Measurements from ENCODE around the gene GPR137.
A peak's percentile ranks its signal among the peaks of the same experiment; 100 is the strongest.

GPR137 gene

DNA sequence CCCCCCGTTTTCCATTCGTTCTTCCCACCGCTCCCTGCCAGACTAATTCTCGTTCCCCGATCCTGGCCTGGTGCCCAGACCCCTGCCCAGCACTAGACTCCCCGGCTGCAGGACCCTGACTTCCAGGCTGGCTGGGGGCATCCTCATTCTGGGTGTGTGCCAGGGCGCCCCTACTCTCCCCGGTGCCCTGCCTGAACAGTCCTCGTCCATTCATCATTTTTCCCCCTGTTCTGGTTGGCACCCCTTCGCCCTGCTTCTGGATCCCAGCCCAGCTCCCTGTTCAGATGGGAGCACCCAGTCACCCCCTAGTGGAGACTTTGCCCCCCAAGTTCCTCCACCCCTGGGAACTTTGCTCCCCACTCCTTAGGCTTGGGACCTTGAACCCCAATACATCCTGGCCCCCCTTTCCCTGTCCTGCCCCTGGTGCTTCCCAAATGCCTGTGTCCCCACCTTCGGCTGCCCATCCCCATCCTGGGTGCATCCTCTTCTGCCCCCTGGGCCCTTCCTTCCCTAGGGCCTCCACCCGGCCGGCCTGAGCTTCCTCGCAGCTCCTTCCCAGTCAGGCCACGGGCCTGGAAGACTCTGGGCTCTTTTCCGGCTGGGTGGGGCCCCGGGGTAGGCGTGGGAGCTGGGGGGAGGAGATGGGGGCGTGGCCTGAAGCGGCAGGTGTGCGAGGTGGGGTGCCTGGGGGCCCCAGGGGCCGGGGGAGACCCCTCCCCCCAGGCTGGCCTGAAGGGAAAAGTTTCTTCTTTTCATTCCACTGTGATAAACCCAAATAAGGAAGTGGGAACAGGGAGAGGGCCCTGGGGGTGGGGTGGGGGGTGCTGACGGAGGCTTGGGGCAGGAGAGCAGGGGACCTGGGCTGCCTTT is 33.4 kb upstream of the GPR137 start (continued):
- no peak for TF ChIP-seq ZNF561 (tag by site-specific recombination; IDR thresholded peaks at IDR 0.05; ENCODE audit: borderline replicate concordance)
- TF ChIP-seq KLF8 (tag by site-specific recombination; IDR thresholded peaks at IDR 0.05) = peak; percentile 47; the same call in 1 of the 2 replicates
- TF ChIP-seq ZNF76 (tag by site-specific recombination; IDR thresholded peaks at IDR 0.05; ENCODE audit: borderline replicate concordance, low read depth) = peak; percentile 48; the same call in 1 of the 2 replicates
- no peak for TF ChIP-seq ZIC2 (tag by site-specific recombination; IDR thresholded peaks at IDR 0.05)
- no peak for TF ChIP-seq ZNF624 (tag by site-specific recombination; IDR thresholded peaks at IDR 0.05)
- TF ChIP-seq, protein P1, sequence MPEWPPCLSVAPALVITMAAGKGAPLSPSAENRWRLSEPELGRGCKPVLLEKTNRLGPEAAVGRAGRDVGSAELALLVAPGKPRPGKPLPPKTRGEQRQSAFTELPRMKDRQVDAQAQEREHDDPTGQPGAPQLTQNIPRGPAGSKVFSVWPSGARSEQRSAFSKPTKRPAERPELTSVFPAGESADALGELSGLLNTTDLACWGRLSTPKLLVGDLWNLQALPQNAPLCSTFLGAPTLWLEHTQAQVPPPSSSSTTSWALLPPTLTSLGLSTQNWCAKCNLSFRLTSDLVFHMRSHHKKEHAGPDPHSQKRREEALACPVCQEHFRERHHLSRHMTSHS (tag by site-specific recombination; IDR thresholded peaks at IDR 0.05) = no peak
- no peak for TF ChIP-seq SETDB1 (IDR thresholded peaks at IDR 0.05; ENCODE audit: insufficient read length, low read length)
- peak; percentile 20; the same call in 1 of the 2 replicates for TF ChIP-seq ZBTB20 (tag by site-specific recombination; IDR thresholded peaks at IDR 0.05)
- no peak for TF ChIP-seq ZNF707 (tag by site-specific recombination; IDR thresholded peaks at IDR 0.05)
- TF ChIP-seq ZNF660 (tag by site-specific recombination; IDR thresholded peaks at IDR 0.05) = no peak
- no peak for TF ChIP-seq ZFP41 (tag by site-specific recombination; IDR thresholded peaks at IDR 0.05; ENCODE audit: borderline replicate concordance)
- peak; percentile 17; the same call in 1 of the 2 replicates for TF ChIP-seq ZBTB7A (tag by site-specific recombination; IDR thresholded peaks at IDR 0.05; ENCODE audit: low read depth)
- TF ChIP-seq ZNF324 (tag by site-specific recombination; IDR thresholded peaks at IDR 0.05) = no peak
- no peak for TF ChIP-seq OSR2 (tag by site-specific recombination; IDR thresholded peaks at IDR 0.05)
- TF ChIP-seq, protein P2, sequence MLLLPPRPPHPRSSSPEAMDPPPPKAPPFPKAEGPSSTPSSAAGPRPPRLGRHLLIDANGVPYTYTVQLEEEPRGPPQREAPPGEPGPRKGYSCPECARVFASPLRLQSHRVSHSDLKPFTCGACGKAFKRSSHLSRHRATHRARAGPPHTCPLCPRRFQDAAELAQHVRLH (tag by site-specific recombination; IDR thresholded peaks at IDR 0.05) = no peak
- no peak for TF ChIP-seq ZNF211 (tag by site-specific recombination; IDR thresholded peaks at IDR 0.05; ENCODE audit: low read depth)
- no peak for TF ChIP-seq ZNF112 (tag by site-specific recombination; IDR thresholded peaks at IDR 0.05)
- no peak for TF ChIP-seq ZNF16 (tag by site-specific recombination; IDR thresholded peaks at IDR 0.05; ENCODE audit: low read depth)
- TF ChIP-seq ZNF501 (tag by site-specific recombination; IDR thresholded peaks at IDR 0.05) = no peak
- peak; percentile 77 for TF ChIP-seq KLF9 (tag by site-specific recombination; IDR thresholded peaks at IDR 0.05; ENCODE audit: low read depth)
- TF ChIP-seq, protein P3, sequence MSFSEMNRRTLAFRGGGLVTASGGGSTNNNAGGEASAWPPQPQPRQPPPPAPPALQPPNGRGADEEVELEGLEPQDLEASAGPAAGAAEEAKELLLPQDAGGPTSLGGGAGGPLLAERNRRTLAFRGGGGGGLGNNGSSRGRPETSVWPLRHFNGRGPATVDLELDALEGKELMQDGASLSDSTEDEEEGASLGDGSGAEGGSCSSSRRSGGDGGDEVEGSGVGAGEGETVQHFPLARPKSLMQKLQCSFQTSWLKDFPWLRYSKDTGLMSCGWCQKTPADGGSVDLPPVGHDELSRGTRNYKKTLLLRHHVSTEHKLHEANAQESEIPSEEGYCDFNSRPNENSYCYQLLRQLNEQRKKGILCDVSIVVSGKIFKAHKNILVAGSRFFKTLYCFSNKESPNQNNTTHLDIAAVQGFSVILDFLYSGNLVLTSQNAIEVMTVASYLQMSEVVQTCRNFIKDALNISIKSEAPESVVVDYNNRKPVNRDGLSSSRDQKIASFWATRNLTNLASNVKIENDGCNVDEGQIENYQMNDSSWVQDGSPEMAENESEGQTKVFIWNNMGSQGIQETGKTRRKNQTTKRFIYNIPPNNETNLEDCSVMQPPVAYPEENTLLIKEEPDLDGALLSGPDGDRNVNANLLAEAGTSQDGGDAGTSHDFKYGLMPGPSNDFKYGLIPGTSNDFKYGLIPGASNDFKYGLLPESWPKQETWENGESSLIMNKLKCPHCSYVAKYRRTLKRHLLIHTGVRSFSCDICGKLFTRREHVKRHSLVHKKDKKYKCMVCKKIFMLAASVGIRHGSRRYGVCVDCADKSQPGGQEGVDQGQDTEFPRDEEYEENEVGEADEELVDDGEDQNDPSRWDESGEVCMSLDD (tag by site-specific recombination; IDR thresholded peaks at IDR 0.05) = peak; percentile 95
- TF ChIP-seq ZNF433 (tag by site-specific recombination; IDR thresholded peaks at IDR 0.05; ENCODE audit: low read depth) = no peak
- peak; percentile 79; the same call in 1 of the 2 replicates for TF ChIP-seq IKZF3 (tag by site-specific recombination; IDR thresholded peaks at IDR 0.05)
- TF ChIP-seq, protein P4, sequence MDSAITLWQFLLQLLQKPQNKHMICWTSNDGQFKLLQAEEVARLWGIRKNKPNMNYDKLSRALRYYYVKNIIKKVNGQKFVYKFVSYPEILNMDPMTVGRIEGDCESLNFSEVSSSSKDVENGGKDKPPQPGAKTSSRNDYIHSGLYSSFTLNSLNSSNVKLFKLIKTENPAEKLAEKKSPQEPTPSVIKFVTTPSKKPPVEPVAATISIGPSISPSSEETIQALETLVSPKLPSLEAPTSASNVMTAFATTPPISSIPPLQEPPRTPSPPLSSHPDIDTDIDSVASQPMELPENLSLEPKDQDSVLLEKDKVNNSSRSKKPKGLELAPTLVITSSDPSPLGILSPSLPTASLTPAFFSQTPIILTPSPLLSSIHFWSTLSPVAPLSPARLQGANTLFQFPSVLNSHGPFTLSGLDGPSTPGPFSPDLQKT (IDR thresholded peaks at IDR 0.05; ENCODE audit: borderline replicate concordance, low read depth, low read length) = no peak
- TF ChIP-seq, protein P5, sequence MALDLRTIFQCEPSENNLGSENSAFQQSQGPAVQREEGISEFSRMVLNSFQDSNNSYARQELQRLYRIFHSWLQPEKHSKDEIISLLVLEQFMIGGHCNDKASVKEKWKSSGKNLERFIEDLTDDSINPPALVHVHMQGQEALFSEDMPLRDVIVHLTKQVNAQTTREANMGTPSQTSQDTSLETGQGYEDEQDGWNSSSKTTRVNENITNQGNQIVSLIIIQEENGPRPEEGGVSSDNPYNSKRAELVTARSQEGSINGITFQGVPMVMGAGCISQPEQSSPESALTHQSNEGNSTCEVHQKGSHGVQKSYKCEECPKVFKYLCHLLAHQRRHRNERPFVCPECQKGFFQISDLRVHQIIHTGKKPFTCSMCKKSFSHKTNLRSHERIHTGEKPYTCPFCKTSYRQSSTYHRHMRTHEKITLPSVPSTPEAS (tag by site-specific recombination; IDR thresholded peaks at IDR 0.05) = no peak
- TF ChIP-seq ZNF571 (tag by site-specific recombination; IDR thresholded peaks at IDR 0.05) = no peak
- no peak for TF ChIP-seq ZNF792 (tag by site-specific recombination; IDR thresholded peaks at IDR 0.05)
- TF ChIP-seq, protein P6, sequence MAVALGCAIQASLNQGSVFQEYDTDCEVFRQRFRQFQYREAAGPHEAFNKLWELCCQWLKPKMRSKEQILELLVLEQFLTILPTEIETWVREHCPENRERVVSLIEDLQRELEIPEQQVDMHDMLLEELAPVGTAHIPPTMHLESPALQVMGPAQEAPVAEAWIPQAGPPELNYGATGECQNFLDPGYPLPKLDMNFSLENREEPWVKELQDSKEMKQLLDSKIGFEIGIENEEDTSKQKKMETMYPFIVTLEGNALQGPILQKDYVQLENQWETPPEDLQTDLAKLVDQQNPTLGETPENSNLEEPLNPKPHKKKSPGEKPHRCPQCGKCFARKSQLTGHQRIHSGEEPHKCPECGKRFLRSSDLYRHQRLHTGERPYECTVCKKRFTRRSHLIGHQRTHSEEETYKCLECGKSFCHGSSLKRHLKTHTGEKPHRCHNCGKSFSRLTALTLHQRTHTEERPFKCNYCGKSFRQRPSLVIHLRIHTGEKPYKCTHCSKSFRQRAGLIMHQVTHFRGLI (tag by site-specific recombination; IDR thresholded peaks at IDR 0.05) = no peak
- TF ChIP-seq, protein P7, sequence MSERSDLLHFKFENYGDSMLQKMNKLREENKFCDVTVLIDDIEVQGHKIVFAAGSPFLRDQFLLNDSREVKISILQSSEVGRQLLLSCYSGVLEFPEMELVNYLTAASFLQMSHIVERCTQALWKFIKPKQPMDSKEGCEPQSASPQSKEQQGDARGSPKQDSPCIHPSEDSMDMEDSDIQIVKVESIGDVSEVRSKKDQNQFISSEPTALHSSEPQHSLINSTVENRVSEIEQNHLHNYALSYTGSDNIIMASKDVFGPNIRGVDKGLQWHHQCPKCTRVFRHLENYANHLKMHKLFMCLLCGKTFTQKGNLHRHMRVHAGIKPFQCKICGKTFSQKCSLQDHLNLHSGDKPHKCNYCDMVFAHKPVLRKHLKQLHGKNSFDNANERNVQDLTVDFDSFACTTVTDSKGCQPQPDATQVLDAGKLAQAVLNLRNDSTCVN (tag by site-specific recombination; optimal IDR thresholded peaks at IDR 0.05) = no peak
